CD4-positive, alpha-beta T cell treated with Interleukin-15 for 4 hours (primary cell): ENCODE results near the gene GKN1.
"Not testable (repeated sequence)": the region's sequence is repeated elsewhere in the genome, so short reads cannot be mapped to it uniquely, and the experiment has no call there.

Experiments used
- DNase-seq: peaks from one replicate; pipeline ENCODE4 v3.0.0-alpha.2; 2020; ENCODE audit warnings: low spot score

Gene GKN1, protein sequence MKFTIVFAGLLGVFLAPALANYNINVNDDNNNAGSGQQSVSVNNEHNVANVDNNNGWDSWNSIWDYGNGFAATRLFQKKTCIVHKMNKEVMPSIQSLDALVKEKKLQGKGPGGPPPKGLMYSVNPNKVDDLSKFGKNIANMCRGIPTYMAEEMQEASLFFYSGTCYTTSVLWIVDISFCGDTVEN

DNA sequence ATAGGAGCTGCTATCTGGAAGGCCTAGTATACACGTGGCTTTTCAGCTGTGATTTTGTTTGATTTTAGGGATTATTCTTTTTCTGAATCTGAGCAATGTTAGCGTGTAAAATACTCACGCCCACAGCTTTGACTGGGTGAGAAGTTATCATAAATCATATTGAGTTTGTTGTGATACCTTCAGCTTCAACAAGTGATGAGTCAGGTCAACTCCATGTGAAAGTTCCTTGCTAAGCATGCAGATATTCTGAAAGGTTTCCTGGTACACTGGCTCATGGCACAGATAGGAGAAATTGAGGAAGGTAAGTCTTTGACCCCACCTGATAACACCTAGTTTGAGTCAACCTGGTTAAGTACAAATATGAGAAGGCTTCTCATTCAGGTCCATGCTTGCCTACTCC is at the start of gene GKN1:
Gene GKN1 (plus strand): TSS at position 386 of the 400 bp plus-strand sequence. CDS start 42 bp downstream, outside the sequence.
- DNase-seq: no peak

- peak; percentile 74 for DNase-seq
Observed at GRCh38 chr2:68925295-68925896, 49.0 kb upstream of the GKN1 start.

DNA sequence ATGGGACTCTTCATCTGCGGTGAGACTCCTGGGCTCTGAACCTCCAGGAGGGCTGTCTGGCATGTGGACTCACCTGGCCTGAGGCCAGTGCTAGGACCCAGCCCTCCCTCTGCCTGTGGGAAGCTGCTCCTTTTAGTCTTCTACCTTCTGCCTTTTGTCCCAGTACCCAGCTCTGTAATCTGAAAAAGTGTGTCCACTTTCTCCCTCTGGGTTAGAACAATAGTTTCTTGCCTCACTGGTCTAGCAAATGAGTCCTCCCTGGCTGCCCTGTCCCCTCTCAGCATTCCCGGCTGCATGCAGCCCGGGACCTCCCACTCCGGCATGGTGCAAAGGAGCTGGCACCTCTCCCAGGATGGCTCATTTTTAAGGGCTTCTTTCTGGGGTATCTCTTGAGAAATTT is 47.6 kb upstream of the GKN1 start:
- no peak for DNase-seq

- no peak for DNase-seq
Observed at GRCh38 chr2:68931149-68931711, 43.2 kb upstream of the GKN1 start.

GRCh38 chr2:68931799-68932198 is 42.6 kb upstream of the GKN1 start:
- no peak for DNase-seq

- no peak for DNase-seq
Observed at GRCh38 chr2:68932402-68932801, 42.0 kb upstream of the GKN1 start.

GRCh38 chr2:68934021-68934420 is 40.4 kb upstream of the GKN1 start:
- DNase-seq: no peak

GRCh38 chr2:68935471-68935870 is 39.0 kb upstream of the GKN1 start:
- no peak for DNase-seq

GRCh38 chr2:68936427-68936826 is 38.0 kb upstream of the GKN1 start:
- no peak for DNase-seq

GRCh38 chr2:68936889-68937288 is 37.5 kb upstream of the GKN1 start:
- DNase-seq: no peak

DNA sequence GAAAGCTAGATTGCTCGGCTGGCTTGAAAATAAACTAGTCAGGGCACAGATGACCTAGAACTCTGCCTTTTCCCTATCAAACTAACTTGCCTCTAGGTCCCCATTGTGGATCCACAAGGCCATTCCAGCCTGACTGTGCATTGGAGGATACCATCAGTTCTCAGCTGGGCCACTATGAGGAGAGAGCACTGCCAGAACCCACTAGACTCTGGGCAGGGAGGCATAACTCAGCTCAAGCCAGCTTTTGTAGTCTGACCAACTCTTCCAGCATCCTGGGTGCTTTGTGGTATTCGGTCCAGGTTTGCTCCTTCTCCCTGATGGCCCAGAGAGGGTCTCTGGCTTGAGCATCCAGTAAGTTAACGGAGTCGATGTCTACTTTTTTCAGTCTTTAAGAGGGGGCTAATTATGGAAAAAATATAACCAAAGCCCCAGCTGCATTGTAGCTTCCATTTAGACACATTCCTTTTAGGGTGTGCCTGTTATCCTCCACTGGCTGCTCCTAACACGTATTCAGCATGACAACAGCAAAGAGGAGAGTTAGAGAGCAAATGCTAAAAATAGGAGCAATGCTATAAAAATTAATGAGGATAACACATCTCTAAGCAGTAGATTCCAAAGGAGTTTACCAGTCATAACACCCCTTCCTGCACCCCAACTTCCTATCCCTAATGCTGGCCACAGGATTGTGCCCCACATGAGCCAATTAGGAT is 36.9 kb upstream of the GKN1 start:
- DNase-seq: no peak

- no peak for DNase-seq
Observed at GRCh38 chr2:68938938-68939337, 35.5 kb upstream of the GKN1 start.

- DNase-seq: no peak
Observed at GRCh38 chr2:68939962-68940361, 34.5 kb upstream of the GKN1 start.

GRCh38 chr2:68940369-68940768 is 34.1 kb upstream of the GKN1 start:
- no peak for DNase-seq

GRCh38 chr2:68942827-68943226 is 31.6 kb upstream of the GKN1 start:
- no peak for DNase-seq

GRCh38 chr2:68943581-68944568 is 30.6 kb upstream of the GKN1 start:
- DNase-seq: peak; percentile 64

- DNase-seq: no peak
Observed at GRCh38 chr2:68946117-68946516, 28.3 kb upstream of the GKN1 start.

GRCh38 chr2:68948710-68949109 is 25.7 kb upstream of the GKN1 start:
- DNase-seq: no peak

- no peak for DNase-seq
Observed at GRCh38 chr2:68951899-68952298, 22.5 kb upstream of the GKN1 start.

- no peak for DNase-seq
Observed at GRCh38 chr2:68952887-68953521, 21.4 kb upstream of the GKN1 start, which contains the start of gene GKN2. Gene GKN2 (minus strand): TSS chr2:68952893. CDS start chr2:68952861, 32 bp downstream.

- DNase-seq: not testable (repeated sequence)
Observed at GRCh38 chr2:68955432-68955831, 19.0 kb upstream of the GKN1 start.
